Epidermal melanocyte (primary cell): ENCODE results near the gene PARL.

Experiments used
- DNase-seq: peaks from one replicate; pipeline ENCODE4 v3.0.0; 2011; ENCODE audit warnings: low spot score; ENCODE audit not compliant: insufficient read length

PARL gene

GRCh38 chr3:183854318-183855035, 30.2 kb downstream of the PARL start:
- DNase-seq = no peak

DNA sequence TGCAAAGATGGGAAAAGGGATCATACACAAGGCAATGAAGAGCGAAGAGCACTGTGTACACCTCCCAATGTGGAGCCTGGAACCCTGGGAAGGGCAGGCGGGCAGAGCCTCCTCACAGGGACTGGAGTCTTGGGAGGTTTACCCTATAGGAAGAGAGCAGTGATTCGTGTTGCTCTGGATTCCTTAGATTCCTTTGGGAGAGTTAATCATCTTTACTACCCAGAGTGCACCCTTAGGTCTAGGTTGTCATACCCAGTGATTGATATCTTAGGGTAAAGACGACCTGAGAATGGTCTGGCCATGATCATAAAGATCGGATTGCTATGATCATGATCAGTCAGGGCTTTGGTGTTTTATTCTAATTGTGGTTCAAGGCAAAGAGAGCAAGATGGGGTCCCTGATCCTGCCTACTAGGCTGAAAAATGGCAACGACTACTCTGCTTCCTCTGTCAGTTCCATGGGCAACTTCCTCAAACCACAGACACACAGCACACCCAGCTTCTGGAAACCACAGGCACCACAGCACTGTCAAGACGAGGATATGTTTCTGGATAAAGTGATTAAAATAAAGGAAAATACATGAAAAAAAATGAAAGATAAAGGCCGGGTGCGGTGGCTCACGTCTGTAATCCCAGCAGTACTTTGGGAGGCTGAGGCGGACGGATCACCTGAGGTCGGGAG, 38.9 kb downstream of the PARL start:
- no peak for DNase-seq

GRCh38 chr3:183845090-183845489, 39.6 kb downstream of the PARL start:
- no peak for DNase-seq

DNA sequence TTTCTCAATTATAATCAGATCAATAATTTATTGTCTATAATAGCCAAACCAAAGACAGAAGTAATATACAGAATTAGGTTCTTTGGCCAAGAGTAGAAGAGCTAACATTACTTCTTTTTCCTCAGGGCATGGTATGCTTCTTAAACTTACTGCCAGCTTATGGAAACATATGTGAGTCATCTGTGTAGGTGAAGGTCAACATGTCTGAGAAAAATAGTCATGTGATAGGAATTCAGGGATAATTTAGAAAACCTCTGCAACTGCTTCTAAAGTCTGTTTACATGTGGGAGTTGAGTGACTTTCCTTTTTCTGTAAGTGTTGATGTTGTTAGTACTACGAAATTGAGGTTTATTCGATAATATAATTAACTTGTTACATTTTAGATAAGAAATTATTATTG, 40.1 kb downstream of the PARL start:
- DNase-seq = no peak

- DNase-seq = no peak
Observed at GRCh38 chr3:183839751-183840150, 44.9 kb downstream of the PARL start.

GRCh38 chr3:183837894-183838293, 46.8 kb downstream of the PARL start:
- no peak for DNase-seq

GRCh38 chr3:183837390-183837789, 47.3 kb downstream of the PARL start:
- DNase-seq = no peak

DNA sequence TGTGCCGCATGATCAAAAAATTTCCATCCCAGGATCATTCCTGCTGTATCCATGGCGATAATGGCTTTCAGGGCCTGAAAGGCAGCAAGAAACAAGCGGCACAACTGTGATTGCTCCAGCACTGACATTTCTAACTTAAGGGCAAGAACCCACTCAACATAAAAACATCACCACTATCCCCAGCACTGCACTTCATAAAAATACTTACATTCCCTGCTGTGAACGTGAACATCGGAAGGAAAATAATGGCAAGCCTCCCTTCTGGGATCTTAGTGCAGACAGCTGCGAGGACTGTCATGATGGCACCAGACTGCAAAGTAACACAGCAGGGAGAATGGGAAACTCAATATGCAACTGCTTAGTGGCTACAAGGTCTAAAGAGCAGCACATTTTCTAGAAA, 51.2 kb downstream of the PARL start:
- DNase-seq = no peak

GRCh38 chr3:183830187-183830586, 54.5 kb downstream of the PARL start:
- no peak for DNase-seq

DNA sequence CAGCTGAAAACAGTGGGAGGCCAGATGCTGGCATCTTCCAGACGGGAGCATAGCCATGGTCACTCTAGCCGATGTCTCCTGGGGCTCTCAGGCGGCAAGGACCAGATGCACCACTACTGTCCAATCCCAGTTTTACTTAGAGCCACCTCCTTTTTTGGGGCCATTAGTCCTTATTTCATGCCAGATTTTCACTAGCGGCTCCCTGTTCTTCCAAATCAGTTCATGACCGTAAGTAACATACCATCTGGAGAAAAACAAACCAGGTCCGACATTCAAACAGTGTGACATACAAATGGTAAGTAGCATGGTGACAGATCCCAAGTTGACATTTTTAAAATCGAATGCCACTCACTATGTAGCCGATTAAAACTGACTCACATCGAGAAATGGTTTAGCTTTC, 55.2 kb downstream of the PARL start:
- no peak for DNase-seq

DNA sequence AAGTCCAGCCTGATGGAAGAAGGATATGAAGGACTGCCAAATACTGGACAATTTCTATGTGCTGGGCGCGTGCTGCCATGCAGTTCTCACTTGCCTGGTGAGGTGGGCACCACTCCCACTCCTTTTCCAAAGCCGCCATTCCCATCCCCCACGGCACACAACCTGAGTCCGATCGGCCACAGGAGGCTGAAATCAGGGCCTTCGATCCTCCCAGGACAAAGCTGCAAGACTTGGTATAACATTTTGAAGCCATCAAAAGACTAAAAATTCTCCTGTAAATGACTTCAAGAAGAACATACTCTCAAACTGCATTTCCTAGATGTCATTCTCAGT, 56.2 kb downstream of the PARL start:
- no peak for DNase-seq

DNA sequence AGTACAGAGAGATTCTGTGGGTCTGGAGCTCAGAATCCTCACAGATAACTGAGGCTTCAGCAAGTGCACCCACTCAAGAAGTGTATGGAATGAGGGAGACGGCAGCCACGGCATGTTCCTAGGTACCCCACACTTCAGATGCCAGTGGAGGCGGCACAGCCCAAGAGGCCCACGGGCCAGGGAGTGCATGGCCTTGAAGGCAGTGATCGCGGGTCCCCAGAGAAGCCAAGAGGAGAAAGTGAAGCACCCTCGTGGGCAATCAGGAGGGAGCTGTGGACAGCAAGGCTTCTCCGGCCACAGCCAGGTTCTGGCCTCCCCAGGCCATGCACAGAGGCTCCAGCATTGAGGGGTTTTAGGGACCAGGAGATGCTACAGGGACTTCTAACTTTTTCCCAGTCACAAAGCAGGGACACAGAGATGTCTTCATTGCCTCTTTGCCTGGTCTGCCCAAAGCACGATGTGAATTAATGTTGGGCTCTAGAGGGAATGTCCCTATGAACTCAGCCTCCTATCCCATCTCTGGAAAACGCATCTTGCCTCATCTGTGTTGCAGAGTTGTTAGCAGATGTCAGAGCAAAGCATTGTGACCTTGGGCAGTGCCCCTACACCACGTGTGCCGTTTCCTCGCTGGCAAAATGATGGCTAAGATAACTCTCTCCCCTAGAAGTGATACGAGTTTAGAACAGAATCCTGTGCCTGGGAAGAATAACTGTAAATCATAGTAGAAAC, 56.7 kb downstream of the PARL start:
- DNase-seq = no peak

GRCh38 chr3:183826448-183827250, 58.0 kb downstream of the PARL start:
- DNase-seq = no peak

DNA sequence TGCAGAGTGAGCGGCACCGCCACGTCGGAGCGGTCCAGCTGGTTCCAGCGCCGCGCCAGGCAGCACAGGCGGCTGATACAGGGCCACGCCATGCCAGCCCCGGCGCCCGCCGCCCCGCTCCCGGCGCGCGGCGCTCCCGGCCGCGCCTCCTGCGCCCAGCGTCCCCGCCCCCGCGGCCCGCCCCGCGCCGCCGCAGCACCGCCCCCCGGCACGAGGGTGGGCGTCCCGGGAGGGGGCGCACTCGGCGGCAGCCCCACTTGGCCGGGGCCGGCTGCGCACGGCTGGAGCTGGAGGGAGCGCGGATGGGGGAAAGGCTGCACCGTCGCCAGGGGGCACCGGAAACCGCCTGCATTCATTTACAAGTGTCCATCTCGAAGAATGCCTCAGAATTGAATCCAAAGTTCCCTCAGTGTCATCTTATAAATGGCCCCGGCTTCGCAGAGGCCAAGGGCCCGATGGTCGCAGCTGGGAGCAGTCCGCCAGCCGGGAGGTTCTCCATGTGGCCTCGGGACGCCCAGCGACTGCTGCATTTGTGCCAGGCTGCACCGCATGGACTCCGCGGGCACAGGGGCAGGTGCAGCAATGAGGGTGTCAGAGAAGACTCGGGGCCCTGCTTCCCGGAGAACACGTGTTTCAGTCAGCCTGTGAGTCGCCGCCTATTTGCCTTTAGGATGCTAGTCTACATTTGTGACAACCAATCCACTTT, 59.1 kb downstream of the PARL start, which contains the start of gene MAP6D1:
Gene MAP6D1, minus strand, starts transcription at position 122 of the 706 bp plus-strand sequence. Its CDS starts 30 bp downstream, at position 92.
- DNase-seq = peak; percentile 52

DNA sequence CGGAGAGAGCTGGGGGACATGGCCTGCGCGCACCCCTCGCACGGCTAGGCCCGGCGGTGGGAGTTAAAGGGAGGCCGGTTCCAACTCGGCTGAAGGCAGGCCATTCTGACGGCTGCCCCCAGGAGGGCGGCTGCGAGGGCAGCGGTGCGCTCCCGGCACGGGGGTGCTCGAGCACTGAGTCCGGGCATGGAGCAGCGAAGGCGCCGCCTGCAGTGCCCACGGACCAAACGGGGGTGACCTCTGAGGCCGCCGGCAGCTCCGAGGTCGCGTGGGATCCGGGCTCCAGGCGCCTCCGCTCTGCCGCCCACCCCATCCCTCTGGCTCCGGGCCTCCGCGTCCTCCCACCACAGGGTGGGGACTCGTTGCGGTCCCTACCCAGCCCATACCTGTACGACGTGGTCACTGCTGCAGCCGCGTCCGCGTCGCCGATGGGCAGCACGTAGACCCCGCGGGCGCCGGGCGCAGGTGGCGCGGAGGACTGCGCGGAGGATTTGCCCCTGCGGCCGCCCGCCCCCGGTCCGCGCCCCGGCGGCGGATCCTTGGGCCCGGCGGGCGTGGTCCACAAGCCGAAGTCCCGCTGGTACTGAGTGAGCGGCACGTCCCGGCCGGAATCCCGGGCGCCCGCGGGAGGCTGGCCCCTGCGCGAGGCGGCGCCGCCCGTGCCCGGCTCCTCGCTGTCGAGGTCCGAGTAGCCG, 59.8 kb downstream of the PARL start:
- no peak for DNase-seq

GRCh38 chr3:183823963-183824362, 60.7 kb downstream of the PARL start:
- no peak for DNase-seq

DNA sequence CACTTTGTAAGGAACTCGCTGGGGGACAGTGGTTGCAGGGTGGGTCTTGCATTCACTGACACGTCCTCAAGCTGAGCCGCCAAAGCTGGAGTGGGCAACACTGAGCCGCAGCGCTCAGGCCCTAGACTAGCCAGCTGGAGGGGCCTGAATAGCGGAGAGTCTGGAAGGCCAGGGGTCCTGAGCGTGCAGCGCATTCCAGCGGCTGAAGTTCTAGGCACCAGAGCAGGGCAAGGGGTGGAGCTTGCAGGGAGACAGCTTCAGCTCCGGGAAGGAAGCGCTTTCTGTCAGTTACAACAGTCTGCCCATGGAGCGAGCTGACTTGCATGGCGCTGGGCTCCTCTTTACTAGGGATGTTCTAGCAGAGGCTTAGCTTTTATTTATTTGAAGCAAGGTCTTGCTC, 62.0 kb downstream of the PARL start:
- DNase-seq = no peak

- DNase-seq = no peak
Observed at GRCh38 chr3:183819831-183820230, 64.8 kb downstream of the PARL start.

- DNase-seq = no peak
Observed at GRCh38 chr3:183818706-183819624, 65.7 kb downstream of the PARL start.
